ENCODE results near the gene FHL5.
"Not testable (repeated sequence)": the region's sequence is repeated elsewhere in the genome, so short reads cannot be mapped to it uniquely, and the experiment has no call there.

Gene FHL5

GRCh38 chr6:96562886-96563285 lies at the start of gene FHL5:
TSS of gene FHL5 (plus strand) at chr6:96563128. CDS start at chr6:96603614, 40,486 bp downstream.
- no peak for DNase-seq

DNA sequence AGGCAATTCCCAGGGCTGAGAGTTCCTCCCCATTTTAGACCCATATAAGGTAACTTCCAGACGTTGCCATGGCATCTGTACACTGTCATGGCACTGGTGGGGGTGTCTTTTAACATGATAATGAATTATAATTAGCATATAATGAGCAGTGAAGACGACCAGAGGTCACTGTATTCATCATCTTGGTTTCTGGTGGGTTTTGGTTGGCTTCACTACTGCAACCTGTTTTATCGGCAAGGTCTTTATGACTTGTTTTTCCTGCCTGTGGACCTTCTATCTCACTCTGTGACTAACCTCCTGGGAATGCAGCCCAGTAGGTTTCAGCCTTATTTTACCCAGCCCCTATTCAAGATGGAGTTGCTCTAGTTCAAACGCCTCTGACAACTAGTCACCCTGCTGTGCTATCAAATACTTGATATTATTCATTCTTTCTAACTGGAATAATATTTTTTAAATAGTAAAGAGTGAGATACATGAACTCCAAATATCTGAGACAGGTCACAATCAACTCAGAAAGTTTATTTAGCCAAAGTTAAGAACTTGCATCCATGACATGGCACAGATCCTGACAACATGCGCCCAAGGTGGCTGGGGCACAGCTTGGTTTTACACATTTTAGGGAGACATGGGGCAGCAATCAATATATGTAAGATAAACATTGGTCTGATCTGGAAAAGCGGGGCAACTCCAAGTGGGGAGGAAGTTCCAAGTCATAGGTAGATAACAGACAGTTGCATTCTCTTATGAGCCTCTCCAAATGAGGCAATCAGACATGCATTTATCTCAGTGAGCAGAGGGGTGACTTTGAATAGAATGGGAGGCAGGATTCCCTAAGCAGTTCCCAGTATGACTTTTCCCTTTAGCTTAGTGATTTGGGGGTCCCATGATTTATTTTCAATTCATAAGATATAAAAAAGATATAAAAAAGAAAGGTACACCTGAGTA lies 42.5 kb upstream of the FHL5 start:
- no peak for DNase-seq

DNA sequence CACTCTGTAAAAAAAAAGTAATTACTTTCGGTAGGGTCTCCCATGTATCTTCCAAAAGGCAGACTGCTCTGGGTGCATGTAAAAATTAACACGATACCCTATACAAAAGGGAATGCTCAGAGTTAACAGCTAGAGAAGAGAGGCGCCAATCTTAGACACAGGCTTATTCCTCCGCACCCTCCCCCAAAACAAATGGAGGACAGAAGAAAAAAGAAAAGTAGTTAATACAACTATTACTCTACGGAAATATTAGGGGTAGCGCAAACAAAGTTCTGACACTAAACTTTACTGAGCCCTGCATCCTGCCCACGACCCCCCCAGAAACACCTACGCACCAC lies 41.7 kb upstream of the FHL5 start:
- no peak for DNase-seq

GRCh38 chr6:96521644-96522464 lies 41.1 kb upstream of the FHL5 start, which contains the start of gene UFL1:
TSS of gene UFL1 (plus strand) at chr6:96521806. CDS start at chr6:96521874, 68 bp downstream.
- peak; percentile 96 for DNase-seq

DNA sequence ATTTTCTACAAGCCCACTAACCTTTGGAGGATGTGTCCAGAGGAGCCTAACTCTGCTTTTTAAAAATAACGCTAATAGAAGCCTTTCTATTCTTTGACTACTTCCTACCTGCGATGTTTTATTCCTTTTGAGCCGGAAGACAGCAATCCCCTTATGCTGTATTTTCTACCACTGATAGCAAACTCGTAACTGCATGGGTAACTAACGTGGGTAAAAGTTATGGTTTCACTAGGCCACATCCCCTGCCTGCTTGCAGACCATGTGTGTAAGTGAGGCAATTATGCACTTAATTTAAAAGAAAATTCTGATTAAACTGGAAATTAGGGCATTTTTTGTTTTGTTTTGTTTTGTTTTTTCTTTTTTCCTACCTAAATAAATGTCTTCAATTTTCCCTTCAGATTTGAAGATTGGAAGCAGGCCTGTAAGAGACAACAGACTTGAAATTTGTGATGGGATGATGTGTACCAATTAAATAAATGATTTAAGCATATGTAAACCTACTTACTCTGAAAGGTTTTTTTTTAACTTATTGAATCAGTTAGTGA lies 40.4 kb upstream of the FHL5 start:
- peak; percentile 5 for DNase-seq

GRCh38 chr6:96528193-96528592 lies 34.7 kb upstream of the FHL5 start:
- DNase-seq, result no peak

- no peak for DNase-seq
These were observed 30.5 kb upstream of the FHL5 start for GRCh38 chr6:96532399-96532798.

DNA sequence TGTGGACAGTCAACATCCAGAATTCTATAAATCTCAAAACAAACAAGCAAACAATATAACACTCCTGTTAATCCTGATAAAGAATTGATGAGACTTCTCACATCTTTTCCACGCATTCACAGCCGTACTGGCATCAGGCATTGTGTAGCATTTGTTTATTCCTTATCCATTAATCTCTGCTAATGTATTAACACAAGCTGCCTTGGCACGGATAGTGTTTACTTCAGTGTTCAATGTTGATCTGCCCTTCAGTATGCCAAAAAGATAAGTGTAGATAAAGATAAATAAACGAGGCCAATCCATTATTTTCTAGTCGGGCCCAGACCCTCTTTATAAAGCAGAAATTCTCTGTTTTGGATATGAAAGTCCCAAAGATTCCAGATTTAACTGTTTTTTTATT lies 25.2 kb upstream of the FHL5 start:
- DNase-seq, result no peak

DNA sequence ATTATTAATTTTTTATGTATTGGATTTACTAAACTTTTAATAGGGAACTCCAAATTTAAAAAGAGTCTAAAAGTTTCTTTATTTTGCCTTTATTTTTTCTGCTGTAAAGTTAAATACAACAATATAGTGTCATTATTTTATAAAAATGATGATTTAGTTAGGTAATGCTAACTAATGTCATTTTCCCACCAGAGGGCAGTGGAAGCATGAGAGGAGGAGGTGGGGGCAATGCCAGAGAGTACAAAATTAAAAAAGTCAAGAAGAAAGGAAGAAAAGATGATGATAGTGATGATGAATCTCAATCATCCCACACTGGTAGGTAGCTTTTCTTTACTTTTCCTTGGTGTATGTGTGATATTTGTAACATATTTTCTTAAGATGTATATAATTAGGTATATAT lies 20.2 kb upstream of the FHL5 start:
- no peak for DNase-seq

GRCh38 chr6:96545882-96546281 lies 17.0 kb upstream of the FHL5 start:
- no peak for DNase-seq

- DNase-seq, result no peak
These were observed 15.3 kb upstream of the FHL5 start for GRCh38 chr6:96547654-96548053.

- no peak for DNase-seq
These were observed 8.4 kb upstream of the FHL5 start for GRCh38 chr6:96554558-96554957.

DNA sequence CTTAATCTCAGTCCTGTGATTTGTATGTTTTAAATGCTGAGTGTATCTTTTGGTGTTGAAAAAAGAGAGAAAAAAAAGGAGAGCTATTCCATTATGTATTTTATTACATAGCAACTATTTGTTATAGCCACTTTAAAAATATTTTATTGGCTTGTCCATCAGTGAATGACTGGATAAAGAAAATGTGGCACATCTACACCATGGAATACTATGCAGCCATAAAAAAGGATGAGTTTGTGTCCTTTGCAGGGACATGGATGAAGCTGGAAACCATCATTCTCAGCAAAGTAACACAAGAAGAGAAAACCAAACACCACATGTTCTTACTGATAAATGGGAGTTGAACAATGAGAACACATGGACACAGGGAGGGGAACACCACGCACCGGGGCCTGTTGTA lies 3.2 kb upstream of the FHL5 start:
- DNase-seq, result not testable (repeated sequence)

GRCh38 chr6:96563853-96564252 lies 925 bp downstream of the FHL5 start:
- DNase-seq, result no peak

GRCh38 chr6:96570053-96570452 lies 7.1 kb downstream of the FHL5 start:
- DNase-seq, result no peak

- DNase-seq, result no peak
These were observed 8.6 kb downstream of the FHL5 start for GRCh38 chr6:96571551-96571950.

GRCh38 chr6:96575359-96575758 lies 12.4 kb downstream of the FHL5 start:
- DNase-seq, result no peak

DNA sequence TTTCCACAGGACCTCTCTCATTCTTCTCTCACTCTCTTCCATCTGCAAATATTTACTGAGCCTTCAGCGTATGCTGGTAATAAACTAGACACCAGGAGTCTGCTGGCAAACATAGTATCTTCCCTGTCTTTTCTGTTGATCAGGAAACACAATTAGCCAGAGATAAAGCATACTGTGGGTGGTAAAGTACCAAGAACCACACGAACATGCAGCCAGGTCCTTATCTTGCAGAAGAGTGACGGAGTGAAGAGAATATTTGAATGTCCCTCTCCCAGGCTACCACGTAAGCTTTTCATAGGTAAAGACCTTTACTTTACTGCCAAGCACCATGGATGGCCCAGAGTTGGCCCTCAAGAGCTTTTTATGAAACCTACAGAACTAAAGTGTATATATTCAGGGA lies 13.3 kb downstream of the FHL5 start:
- DNase-seq, result no peak

GRCh38 chr6:96582021-96582420 lies 19.1 kb downstream of the FHL5 start:
- DNase-seq, result no peak

DNA sequence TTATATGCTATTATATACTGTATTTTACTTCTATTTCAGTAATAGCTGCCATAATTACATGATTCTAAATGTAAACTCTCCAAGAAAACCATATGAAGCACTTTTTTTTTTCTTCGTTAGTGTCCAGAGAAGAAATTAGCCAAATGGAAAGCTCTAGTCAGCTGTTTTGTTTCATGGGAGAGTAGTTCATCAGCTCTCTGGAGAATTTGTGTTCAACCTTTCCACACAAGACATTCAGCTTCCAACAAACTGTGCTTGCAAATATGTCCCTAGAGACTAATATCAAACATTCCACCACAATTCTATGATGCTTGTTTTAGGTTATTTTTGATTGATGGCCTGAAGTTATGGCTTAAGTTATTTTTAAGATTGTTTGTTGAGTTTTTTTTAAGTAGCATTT lies 19.5 kb downstream of the FHL5 start:
- no peak for DNase-seq

DNA sequence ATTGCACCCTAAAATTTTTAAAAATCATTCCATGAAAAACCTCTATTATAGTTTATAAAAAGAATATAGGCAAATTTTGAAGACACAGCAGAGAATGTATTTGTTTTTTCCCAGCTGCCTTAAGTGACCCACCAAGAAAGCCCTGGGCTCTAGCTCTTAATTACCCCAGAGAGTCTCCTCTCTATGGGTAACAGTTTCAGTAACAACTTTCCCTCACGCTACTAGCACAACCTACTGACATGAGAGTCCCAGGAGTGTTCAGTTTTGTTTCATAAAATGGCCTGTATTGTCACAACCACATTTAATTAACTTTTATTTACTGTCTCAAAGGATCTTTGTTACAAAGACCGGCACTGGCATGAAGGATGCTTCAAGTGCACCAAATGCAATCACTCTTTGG lies 41.5 kb downstream of the FHL5 start:
- DNase-seq, result no peak

DNA sequence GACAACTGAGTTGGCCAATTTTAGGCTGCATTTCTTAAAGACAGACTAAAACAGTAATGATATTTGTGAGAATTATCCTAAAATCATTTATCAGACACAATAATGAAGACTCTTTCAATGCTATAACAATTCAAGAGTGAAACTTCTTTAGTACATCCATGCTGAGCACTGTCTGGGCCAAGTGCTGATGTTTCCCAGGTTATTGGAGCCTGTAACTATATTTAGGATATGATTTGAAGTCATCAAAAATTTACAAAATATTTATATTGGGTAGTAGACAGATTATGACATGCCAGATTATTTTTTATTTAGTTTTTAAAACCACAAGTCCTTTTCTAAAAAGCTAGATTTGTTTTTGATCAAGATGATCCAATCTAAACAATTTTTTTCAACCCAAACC lies 45.1 kb downstream of the FHL5 start:
- no peak for DNase-seq

DNA sequence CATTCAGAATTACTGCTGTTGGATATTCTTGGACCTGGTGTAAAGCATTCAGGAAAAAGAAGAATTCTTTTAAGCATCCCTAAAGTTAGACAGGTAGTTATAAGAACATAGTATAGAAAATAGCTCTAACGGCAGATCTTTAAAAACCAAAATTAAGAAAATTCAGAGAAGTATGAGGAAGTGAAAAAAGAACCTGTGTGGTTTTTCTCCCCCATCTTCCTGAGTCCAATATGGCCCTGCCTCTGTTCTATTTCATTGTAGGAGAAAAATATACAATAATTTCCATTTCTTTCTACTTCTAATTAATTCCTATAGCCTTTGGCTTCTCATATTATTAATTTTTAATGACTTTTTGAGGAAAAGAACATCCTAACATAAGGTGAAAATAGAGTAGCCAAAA lies 47.1 kb downstream of the FHL5 start:
- DNase-seq, result no peak
